Left ventricle myocardium superior (tissue), 1 donor: ENCODE results near the gene DLK1. TPM values are rescaled to one million over a fixed set of nuclear protein-coding genes. Genes with fewer than 3 reads are reported as not detected.

Experiments used
- ATAC-seq: fragments of 200-7000 bp; cut with Tn5 transposase; one replicate; pipeline ENCODE4 v1.9.1; 2020; ENCODE audit warnings: mild to moderate bottlenecking, moderate library complexity
- DNase-seq: peaks from one replicate; pipeline ENCODE4 v3.0.0-alpha.2; 2020
- intact Hi-C: fragments of 100-400 bp; cut with micrococcal nuclease; formaldehyde crosslinking; loops from one replicate; pipeline ENCODE4 v1.11.0; 2022
- long read RNA-seq: library from polyadenylated mRNA; unstranded; transcript quantifications from one replicate; pipeline ENCODE4 v2.0.0, GENCODE V29; 2021
- total RNA-seq: library from RNA; stranded (reverse); fragmentation: NEBNext Ultra II Directional; extraction: Animal tissue kit (Norgen Biotek cat#: 25700); gene quantifications from one replicate; pipeline ENCODE4 v1.2.1, GENCODE V29; 2021
- donor health status: DM: no; HTN: yes; CAD: no; lungs with severe emphysema.

The DLK1 gene
- 22.7 TPM for total RNA-seq
- long read RNA-seq, full-length matches to known transcripts: 58 of 79 reads
- long read RNA-seq, partial matches to known transcripts: 20 of 79 reads
- long read RNA-seq, other reads (novel, unspliced or antisense): 1 of 79 reads

DNA sequence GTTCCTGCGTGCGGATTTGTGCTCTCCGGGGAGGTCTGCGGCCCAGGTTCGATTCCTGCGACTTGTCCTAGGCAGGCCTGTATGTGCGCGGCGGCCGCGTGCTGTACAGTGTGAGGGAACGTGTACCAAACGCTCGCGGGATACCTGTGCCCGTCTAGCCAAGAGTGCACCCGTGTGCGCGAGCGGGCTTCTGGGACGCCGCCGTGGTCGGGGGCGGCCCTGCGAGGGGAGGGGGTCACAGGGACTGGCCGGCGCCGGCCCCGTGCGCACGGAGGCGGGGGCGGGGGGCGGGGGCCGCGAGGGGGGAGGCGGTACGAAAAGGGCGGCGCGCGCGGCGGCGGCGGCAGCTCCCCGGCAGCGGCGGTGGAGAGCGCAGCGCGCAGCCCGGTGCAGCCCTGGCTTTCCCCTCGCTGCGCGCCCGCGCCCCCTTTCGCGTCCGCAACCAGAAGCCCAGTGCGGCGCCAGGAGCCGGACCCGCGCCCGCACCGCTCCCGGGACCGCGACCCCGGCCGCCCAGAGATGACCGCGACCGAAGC is at the start of gene DLK1:
DLK1 (plus strand) TSS at position 343 of the 536 bp plus-strand sequence; CDS start at position 520, 177 bp downstream.
- ATAC-seq (no peak), DNase-seq (peak; percentile 29)
- intact Hi-C loops: no loop called here

DNA sequence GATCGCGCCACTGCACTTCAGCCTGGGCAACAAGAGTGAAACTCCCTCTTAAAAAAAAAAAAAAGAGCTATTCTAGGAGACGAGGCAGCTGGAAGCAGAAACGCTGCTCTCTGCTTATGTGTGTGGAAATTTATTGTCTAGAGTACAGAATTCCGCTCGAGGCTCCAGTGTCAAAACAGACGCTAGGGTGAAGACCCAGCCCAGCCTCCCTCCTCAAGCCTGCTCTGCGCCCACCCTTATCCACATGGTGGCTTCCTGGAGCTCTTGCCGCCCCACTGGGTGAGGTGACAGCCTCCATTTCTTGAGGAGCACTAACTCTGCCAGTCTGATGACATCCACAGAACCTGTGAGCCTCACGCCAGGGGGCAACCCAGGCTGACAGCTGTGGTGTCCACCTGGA is 49.5 kb upstream of the DLK1 start:
- no peak for DNase-seq
- intact Hi-C loops: no loop called here
- peak; percentile 44 for ATAC-seq

DNA sequence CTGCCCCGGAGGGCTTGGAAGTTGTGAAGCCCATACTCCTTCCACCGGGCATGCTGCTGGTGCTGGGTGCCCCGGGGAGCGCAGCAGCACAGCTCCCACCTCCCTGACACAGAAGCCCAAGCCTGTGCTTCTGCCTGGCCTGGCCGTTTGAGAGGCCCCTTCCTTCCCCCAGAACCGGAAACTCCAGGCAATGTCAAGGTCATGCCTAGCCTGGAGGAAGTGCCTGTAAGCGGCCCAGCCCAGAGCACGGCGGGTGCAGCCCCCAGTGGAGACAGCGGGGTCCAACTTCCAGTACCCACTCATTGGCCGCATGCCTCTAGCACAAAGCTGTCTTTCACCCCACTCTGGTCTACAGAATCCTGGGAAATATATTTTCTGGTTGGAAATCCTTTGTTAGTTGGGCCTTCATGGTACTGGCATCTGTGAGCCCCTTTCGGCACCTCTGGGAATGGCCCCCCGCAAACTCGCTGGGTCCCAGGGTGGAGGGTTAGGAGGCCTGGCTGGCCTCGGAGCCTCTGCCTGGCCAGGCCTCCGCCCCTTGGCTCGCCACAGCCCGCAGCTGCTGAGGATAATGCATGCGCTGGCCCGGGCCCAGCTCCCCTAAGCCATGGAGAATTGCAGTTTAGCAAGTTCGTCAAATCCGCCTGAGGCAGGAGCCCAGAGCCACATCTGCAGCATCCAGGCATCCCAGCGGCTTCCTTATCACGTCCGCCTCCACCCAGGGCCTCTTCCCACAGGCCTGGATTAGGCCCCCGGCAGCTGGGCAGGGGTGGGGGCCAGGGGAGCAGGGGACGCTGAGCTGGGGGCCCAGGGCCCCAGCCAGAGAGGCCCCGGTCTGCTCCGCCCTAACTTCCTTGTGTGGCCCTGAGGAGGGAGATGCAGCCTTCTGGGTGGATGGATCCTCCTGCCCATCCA is 48.9 kb upstream of the DLK1 start:
- intact Hi-C loops: no loop called here
- DNase-seq (peak; percentile 92), ATAC-seq (peak; percentile 80)

DNA sequence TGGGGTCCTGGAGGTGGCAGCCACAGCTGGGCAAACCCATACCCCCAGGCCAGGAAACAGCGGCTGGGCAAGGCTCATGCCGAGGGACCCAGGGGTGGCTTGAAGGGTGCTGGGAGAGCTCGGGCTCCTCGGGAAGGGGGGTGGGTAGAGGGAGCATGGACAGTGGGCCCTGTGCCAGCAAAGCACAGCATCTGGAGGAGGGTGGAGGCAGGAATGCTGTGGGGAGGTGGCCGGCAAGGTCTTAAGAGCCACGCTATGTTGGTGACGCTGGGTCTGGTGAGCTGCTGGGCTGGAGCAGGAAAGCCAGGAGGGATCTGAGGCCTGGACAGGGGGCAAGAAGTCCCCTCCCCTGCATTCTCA is 48.2 kb upstream of the DLK1 start:
- intact Hi-C loops: no loop called here
- ATAC-seq (peak; percentile 59), DNase-seq (peak; percentile 76)

DNA sequence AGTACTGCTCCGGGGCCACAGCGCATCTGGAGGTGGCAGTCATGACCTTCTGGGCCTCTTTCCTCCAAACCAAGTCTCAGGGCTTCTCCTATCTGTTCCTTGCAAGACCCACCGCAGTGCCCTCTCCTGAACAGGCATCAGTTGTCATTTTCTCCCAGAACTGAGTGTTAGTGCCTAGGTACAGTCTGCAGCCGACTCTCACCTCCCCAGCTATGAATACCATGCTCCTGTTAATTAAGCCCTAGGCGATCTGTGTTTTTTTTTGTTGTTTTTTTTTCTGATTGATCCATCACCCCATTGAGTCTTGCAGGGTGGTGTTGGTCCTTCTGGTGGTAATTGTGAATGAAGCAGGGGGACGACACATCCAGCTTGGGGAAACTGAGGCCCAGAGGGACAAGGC is 47.5 kb upstream of the DLK1 start:
- no peak for ATAC-seq
- DNase-seq: no peak
- intact Hi-C loops: no loop called here

DNA sequence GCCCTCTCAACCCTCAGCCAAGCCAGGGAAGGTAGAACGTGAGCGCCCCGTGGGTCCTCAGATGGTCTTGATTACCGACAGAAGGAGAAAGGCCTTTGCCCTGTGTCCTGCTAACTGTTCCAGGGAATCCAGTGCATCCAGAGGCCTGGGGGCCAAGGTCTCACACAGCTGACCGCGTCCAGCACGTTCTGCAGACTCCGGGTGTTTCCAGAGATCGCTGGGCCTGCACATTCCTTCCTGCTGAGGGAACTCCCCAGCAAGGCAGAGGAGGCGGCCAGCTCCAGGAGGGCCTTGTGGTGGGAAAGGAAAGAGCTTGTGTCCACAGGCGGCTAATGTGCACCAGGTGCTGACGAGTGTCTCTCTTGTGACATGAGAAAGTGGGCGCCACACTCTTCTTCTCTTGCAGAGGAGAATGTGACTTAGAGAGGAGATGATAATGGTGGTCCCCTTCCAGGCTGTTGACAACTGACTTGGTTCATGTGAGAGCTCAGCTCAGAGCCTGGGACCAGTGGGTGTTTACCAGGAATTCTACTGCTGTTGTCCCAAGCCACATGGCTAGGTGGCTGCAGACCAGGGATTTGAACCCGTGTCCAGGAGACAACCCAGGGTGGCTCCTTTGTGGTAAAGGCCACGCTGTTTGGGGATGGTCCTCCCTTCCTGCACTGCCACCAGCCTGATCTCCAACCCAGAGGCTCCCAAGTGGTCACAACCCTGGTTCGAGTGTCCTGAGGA is 46.8 kb upstream of the DLK1 start:
- DNase-seq (peak; percentile 81), ATAC-seq (peak; percentile 63)
- intact Hi-C loops: no loop called here

DNA sequence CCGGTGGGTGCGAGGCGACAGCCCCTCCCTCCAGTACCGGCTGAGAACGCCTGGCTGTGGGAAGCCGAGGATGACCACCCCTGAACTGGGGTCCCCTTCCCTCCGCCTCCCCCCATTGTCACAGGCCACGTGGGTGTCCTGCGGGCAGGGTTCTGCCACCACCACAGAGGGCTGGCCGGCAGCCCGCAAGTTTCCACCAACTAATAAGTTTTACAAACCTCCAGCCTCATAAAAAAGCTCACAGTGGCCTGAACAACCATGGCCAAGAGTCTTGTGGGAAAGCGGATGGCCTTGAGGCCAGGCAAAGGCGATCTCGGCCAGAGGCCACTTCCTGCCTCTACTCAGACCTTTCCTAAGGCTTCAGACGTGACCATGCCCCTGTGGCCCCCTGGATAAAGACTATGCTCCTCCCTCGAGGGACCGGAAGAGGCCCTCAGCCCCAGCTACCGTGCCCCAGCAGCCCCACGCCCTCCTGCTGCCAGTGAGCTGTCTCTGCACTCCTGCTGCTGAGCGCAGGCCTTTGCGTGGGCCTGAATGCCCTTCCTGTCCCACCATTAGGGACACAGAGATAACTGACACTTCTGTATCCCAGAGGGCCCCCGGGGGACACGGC is 46.1 kb upstream of the DLK1 start:
- intact Hi-C loops: no loop called here
- peak; percentile 48 for DNase-seq
- ATAC-seq: no peak

DNA sequence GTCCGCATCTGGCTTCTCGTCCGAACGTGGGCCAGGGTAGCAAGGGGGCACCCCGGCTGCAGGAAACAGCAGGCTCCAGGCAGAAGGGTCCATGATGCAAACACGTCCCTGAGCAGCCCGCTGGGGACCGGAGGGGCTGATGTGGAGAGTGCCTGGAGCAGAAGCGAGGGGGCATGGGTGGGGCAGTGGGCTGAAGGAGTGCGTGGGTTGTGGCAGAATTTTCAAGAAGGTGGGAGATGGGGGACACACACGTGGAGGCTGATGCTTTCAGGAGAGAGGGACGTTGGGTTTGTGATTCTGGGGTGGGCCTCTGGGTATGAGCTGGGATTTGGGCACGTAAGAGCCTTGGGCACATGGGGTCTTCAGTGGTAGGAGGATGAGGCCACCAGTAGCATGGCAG is 45.6 kb upstream of the DLK1 start:
- intact Hi-C loops: no loop called here
- DNase-seq: no peak
- ATAC-seq: no peak

DNA sequence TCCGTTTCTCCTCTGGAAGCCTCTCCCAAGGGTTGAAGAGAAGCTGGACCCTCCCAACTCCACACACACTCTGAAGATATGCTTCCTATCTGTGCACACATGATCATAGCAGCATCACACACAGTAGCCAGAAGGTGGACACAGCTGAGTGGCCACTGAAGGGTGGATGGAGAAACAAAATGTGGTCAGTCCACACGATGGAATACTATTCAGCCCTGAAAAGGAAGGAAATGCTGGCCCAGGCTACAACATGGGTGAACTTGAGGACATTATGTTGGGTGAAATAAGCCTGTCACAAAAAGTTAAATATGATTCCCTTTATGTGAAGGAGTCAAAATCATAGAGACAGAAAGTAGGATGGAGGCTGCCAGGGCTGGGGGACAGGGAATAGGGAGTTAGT is 43.9 kb upstream of the DLK1 start:
- DNase-seq: no peak

DNA sequence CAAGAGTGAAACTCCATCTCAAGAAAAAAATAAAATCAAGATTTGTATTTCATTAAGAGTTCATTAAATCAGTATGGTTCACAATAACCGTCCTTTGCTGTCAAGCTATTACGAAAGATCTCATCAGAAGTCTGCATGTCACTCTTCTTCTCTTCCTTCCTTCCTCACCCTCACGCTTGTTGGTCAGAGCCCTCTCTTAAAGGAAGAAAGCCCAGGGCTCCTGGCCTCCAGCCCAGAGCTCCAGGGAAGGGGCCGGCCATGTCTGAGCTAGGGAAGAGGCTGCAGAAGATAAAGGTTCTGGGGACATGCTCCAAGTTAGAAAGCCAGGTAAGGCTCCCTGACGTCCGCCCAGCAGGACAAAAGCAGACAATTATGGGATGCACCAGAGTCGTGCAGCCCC is 43.1 kb upstream of the DLK1 start:
- intact Hi-C loops: no loop called here
- DNase-seq: peak; percentile 53

More for the DNA sequence above, 43.9 kb upstream of the DLK1 start:
- intact Hi-C loops: no loop called here
- ATAC-seq: no peak

DNA sequence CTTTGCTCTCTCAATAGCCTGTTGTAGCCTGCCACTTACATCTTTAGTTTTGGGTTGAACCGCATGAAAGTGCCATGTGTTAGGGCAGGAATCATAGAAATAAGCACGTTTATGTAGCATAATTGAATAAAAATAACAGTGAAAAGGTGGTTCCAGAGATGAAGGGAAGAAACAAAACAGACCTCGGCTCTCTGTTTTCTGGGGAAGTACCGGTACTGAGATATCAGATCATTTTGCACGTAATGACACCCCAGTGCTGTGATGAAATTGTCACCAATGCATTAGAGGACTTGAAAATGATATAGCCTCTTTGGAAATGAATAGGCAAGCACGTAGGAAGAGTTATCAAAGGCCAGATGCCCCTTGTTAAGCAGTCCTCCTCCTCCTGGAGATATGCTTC is 42.5 kb upstream of the DLK1 start:
- ATAC-seq (no peak), DNase-seq (no peak)
- intact Hi-C loops: no loop called here

More for the DNA sequence above, 43.1 kb upstream of the DLK1 start:
- no peak for ATAC-seq

DNA sequence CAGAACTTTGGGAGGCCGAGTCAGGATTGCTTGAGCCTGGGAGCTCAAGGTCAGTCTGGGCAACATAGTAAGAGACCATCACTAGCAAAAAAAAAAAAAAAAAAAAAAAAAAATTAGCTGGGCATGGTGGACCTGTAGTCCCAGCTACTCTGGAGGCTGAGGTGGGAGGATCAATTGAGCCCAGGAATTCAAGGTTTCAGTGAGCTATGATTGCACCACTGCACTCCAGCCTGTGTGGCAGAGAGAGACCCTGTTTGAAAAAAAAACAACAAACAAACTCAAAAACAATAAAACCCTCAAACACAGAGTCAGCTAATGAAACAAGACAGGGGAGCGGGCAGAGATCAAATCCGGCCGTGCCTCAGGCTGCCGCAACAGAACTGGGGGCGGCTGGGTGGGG is 41.7 kb upstream of the DLK1 start:
- ATAC-seq (no peak), DNase-seq (no peak)
- intact Hi-C loops: no loop called here

DNA sequence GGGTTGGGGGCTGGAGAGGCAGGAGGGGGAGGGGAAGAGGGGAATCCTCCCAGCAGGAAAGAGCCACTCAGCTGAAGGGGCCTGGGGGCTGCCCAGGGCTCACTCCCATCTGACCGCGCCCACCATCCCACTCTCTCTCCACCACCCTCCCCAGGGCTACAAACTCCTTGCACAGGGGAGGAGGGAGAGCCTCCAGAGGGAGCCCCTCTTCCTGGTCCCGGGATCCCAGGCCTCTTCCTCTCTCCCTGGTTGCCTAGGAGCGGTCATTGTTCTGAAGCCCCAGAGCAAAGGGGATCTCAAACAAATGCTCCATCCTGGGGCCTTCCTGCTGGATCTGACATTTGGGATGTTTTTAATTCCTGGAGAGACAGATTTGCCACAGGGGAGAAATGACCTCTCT is 39.8 kb upstream of the DLK1 start:
- DNase-seq: no peak

DNA sequence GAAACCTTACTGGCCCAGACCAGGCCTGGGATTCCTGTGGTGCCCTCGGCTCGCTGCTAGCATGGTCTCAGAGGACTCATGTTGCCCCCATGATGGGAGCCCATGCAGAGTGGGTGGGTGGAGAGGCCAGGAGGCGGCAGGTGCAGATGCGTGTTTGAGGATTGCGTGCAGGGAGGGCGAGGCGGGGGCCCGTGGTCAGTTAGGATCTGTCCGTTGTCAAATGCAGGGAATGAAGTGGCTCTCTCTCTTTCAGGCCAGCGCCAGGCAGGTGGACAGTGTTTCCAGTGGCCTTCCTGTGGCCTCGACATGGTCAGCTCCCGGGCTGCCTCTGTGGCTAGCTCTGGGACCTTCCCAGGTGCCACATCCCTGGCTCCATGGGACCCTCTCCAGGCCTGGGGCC is 39.3 kb upstream of the DLK1 start:
- intact Hi-C loops: no loop called here
- no peak for ATAC-seq
- DNase-seq: no peak

More for the DNA sequence above, 39.8 kb upstream of the DLK1 start:
- no peak for ATAC-seq
- intact Hi-C loops: no loop called here

DNA sequence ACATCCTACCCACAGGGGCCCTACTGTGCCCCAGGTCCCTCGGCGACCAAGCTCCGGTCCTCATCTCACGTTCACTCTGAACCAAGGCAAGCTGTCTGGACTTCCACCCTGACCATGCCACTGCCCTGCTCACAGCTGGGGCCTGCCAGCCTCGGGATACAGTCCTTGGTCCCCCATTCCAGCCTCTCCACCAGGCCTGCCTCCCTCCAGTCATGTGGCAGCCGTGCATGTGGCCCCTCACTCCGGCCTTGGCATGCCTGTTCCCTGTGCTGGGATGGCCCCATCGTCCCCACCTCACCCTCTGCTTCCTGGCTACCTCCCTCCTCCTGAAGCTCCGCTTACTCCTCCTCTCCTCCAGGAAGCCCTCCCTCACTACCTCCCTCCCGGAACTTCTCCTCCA is 38.6 kb upstream of the DLK1 start:
- intact Hi-C loops: no loop called here
- ATAC-seq: no peak
- DNase-seq: no peak

DNA sequence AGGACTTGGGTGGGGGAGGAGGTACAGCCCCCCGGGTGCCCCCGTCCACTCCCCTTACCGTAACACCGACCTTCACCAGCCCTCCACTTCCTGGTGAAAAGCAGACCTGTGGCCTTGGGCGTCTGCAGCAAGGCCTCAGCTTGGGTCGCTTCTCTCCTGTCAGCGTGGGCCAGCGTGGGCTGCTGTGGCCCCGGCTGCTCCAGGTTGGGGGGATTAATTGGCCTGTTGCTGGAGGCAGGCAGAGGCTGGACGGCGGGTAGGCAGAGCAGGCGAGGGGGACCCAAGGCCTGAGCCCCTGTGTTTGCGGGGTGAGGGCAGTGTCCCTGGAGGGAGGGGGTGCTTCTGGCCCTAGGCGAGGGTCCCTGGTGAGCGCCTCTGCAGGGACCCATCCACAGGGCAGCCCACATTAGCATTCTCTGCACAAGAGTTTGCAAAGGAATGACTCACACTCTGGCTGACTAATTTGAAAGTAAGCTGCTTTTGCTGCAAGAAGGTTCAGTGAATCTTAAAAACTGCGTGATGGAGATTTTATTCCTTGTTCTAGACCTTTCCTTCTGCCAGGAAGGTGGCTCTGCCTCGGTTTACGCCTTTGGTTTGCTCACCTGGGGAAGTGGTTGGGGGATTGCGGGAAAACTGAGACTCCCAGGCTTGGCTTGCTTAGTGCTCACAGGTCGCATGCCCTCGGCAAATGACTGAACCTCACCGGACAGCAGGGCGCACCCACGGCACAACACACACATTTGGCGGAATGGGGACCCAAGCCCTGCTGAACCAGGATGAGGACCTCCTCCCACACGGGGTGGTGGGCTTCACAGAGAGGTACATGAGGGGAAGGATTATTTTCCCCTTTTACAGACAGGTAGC is 37.9 kb upstream of the DLK1 start:
- ATAC-seq (no peak), DNase-seq (no peak)
- intact Hi-C loops: no loop called here

DNA sequence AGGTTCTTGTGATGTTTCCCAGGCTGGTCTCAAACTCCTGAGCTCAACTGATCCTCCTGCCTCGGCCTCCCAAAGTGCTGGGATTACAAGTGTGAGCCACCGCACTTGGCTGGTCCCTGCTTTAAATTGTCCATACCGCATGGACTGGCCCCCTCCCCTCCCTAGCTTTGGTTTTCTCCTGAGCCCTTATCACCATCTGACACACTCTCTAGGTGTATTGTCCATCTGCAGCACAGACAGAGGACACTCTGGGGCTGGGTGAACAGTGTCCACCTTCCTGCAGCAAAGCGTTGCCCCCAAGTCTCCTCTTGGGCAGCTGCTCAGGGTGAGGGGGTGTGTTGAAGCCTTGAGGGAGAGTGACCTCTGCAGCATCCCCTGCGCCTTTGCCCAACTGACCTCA is 36.0 kb upstream of the DLK1 start:
- intact Hi-C loops: no loop called here
- no peak for DNase-seq
- ATAC-seq: no peak

DNA sequence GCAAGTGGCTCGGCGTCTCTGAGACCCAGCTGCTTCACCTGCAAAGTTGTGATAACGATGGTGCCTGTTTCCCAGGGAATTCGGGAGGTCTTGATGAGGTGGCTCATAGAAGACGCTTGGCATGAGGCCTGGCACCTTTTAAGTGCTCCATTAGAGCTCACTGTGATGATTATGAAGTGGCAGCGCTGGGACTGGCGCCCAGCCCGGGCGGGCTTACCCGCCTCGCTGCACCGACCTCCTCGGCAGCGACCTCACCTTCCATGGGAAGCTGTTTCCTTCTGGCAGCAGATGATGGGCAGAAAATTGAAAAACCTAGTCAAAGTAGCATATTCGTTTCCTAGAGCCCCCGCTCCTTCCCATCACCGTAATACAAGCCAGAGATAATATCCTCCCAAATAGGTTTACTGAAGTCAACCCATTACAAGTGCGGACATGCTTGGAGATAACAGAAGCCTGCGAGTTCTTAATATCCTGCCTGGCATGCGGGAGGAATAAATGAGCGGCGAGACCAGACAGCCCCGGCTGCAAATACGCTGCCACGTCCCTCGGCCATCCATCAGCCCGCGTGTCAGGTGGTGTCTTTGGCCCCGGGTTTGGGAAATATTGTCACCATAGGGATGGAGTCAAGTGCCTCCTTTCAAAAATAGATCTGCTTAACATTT is 35.2 kb upstream of the DLK1 start:
- intact Hi-C loops: no loop called here
- ATAC-seq (peak; percentile 68), DNase-seq (peak; percentile 61)
